ENCODE data around the gene ENPEP.

DNA sequence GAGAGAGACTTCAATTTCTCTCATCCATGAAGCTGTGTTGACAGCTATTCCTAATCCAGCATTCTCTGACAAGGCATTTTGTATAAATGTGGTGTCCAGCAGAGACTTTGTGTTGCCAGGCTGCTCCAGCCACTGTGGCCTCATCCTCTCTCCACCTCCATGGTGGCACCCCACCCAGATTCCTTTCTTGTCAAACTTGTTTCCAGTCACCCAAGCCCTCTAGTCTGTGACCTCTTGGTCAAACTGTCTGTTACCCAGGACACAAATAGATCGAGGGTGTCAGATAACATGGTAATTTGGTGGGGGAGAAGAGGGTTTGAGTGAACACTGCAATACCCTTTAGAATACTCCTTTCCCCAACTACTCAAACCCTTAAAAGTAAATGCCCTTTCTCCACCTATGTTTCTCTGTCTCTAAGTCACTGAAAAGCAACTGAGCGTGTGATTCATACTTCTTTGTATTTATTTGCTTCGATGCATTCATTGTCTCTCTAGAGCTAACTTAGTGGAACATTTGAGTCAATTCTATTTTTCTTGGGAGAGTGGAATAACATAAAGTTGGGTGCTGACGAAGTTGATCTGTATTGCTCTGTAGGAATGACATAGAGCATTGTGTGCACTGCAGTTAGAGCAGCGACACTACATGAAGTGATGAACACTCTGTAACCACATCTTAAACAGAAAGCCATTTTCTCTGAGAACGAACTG lies 133.2 kb downstream of the ENPEP start:
- no peak for TF ChIP-seq GATA2 (IDR thresholded peaks at IDR 0.05; ENCODE audit: low read depth, low read length)
- no peak for TF ChIP-seq GATA3 (IDR thresholded peaks at IDR 0.05; ENCODE audit: low read depth, low read length)

All from SH-SY5Y (cell line).